Thyroid gland (tissue), 4 donors: ENCODE results near the gene MANEAL. TPM values are rescaled to one million over a fixed set of nuclear protein-coding genes. Genes with fewer than 3 reads are reported as not detected.

Experiments
- DNase-seq, 2 donors: peaks; one replicate each; pipeline ENCODE4 v3.0.0-alpha.2; 2019
- H3K27ac ChIP-seq, 3 donors: fragments of 200-600 bp; sonication (generic); 1 replicate in 2 of 3; 2 replicates in 1 of 3; pipeline ENCODE4 v1.5.1; 2016 to 2019; ENCODE audit warnings: mild to moderate bottlenecking in 1 of 3, moderate library complexity in 1 of 3
- H3K27me3 ChIP-seq: fragments of 200-600 bp; sonication (generic); one replicate; pipeline ENCODE4 v1.5.1; 2019
- H3K36me3 ChIP-seq, 2 donors: fragments of 200-600 bp; sonication (generic); one replicate each; pipeline ENCODE4 v1.5.1; 2016 to 2019
- H3K4me1 ChIP-seq, 2 donors: fragments of 200-600 bp; sonication (generic); one replicate each; pipeline ENCODE4 v1.5.1; 2017 to 2019
- H3K4me3 ChIP-seq, 3 donors: fragments of 200-600 bp; sonication (generic); replicated peaks in 1 of 3; 1 replicate in 2 of 3; 2 replicates in 1 of 3; pipeline ENCODE4 v1.5.1; 2016; ENCODE audit warnings: mild to moderate bottlenecking in 1 of 3
- H3K9me3 ChIP-seq: fragments of 200-600 bp; sonication (generic); one replicate; pipeline ENCODE4 v1.5.1; 2017
- POLR2A ChIP-seq, 2 donors: fragments of 450-650 bp; IDR thresholded peaks; one replicate each; pipeline ENCODE4 v1.6.1; 2017; ENCODE audit warnings: antibody characterized with exemption in 2 of 2, mild to moderate bottlenecking in 2 of 2, moderate library complexity in 1 of 2
- WGBS, 2 donors: methylation state at CpG; one replicate each; pipeline ENCODE4 v1.1.5; 2017; 5-methylcytosine and 5-hydroxymethylcytosine counted together
- intact Hi-C: fragments of 100-400 bp; cut with DNase I; formaldehyde crosslinking; loops from one replicate; pipeline ENCODE4 v1.15.1; 2023
- total RNA-seq, 4 donors: library from RNA; depleted of rRNA; stranded (reverse); fragments of >200 nt; gene quantifications; one replicate each; pipeline ENCODE4 v1.2.3, GENCODE V29; 2016
- TF ChIP-seq, protein P1 (sequence below), 6 experiments: fragments of 200-600 bp in 3 of 6; fragments of 450-650 bp in 3 of 6; sonication (generic) in 3 of 6; IDR thresholded peaks; one replicate each; pipeline ENCODE4 v1.5.1; 2016 to 2019; ENCODE audit warnings: antibody characterized with exemption in 6 of 6, mild to moderate bottlenecking in 2 of 6, inconsistent platforms in 1 of 6, moderate library complexity in 1 of 6

The MANEAL gene
- total RNA-seq, 4 donors from 2014 or later = 2.6 to 4.3 (median 3.5) TPM

DNA sequence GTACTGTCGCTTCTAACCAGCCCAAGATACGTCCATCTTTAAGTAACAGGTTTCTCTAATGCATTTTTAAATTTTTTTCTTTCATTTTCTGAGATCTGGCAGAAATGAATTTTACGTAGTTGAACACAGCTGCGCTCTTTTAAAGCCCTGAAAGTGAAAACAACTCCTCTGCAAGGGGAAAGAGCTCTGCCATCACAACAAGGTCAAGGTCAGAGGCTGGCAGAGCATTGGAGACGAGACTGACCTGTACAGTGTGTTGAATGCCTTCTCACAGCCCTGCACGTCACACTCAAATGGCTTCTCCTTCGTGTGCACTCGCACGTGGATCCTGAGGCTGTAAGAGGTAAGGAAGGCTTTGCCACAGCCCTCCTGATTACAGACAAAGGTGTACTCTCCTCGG is 46.0 kb downstream of the MANEAL start:
- no peak for DNase-seq
- intact Hi-C loops = no loop called here
- TF ChIP-seq, protein P1, sequence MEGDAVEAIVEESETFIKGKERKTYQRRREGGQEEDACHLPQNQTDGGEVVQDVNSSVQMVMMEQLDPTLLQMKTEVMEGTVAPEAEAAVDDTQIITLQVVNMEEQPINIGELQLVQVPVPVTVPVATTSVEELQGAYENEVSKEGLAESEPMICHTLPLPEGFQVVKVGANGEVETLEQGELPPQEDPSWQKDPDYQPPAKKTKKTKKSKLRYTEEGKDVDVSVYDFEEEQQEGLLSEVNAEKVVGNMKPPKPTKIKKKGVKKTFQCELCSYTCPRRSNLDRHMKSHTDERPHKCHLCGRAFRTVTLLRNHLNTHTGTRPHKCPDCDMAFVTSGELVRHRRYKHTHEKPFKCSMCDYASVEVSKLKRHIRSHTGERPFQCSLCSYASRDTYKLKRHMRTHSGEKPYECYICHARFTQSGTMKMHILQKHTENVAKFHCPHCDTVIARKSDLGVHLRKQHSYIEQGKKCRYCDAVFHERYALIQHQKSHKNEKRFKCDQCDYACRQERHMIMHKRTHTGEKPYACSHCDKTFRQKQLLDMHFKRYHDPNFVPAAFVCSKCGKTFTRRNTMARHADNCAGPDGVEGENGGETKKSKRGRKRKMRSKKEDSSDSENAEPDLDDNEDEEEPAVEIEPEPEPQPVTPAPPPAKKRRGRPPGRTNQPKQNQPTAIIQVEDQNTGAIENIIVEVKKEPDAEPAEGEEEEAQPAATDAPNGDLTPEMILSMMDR (IDR thresholded peaks at IDR 0.05) = no peak
- no peak for TF ChIP-seq POLR2A (IDR thresholded peaks at IDR 0.05)
- Histone ChIP-seq H3K27ac (no peak overlapping the region), H3K4me3 (no peak overlapping the region), H3K4me1 (no peaks in the 10 kb centered on the region), H3K27me3 (no peaks in the 10 kb centered on the region), H3K9me3 (no peaks in the 10 kb centered on the region), H3K36me3 (peaks cover 32 to 38% of the 10 kb centered on the region in 2 donors)
- 94 to 97% methylated on average over 10 of the region's 10 CpGs for WGBS, 2 donors

DNA sequence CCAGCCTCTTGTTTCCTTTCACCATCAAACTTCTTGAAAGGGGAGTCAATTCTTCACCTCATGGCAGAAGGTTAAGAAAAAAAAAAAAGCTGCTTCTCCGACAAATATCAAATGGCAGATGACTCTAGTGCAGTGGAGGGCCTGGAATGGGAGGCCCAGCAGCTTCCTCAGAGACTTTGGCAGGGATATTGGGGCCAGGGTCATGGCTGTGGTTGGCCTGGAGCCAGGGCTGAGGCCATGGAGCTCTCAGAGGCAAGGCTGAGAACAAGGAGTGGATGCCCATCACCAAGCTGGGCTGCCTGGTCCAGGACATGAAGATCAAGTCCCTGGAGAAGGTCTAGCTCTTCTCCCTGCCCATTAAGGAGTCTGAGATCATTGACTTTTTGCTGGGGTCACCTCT is 47.1 kb downstream of the MANEAL start:
- no peak for DNase-seq
- H3K4me3 ChIP-seq = no peak overlapping the region
- intact Hi-C loops = no loop called here

DNA sequence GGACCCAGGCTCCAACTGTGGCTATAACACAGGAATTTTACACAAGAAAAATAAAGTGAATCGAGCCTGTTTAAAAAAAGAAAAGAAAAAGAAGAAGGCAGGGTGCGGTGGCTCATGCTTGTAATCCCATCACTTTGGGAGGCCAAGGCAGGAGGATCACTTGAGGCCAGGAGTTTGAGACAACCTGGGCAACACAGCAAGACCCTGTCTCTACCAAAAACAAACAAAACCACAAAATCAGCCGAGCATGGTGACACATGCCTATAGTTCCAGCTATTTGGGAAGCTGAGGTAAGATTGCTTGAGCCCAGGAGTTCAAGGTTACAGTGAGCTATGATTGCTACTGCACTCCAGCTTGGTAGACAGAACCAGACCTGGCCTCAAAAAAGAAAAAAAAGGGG is 48.0 kb downstream of the MANEAL start:
- no peak for DNase-seq
- 87 to 90% methylated on average over 3 of the region's 3 CpGs for WGBS, 2 donors
- no peaks in the 10 kb centered on the region for H3K27me3 ChIP-seq
- H3K9me3 ChIP-seq = no peaks in the 10 kb centered on the region
- intact Hi-C loops = no loop called here
- peaks cover 21 to 29% of the 10 kb centered on the region in 2 donors for H3K36me3 ChIP-seq
- peaks cover 0 to 4% of the 10 kb centered on the region in 2 donors for H3K4me1 ChIP-seq
- no peak overlapping the region for H3K27ac ChIP-seq
- TF ChIP-seq, protein P1 (IDR thresholded peaks at IDR 0.05) = no peak
- no peak for TF ChIP-seq POLR2A (IDR thresholded peaks at IDR 0.05)
- no peak overlapping the region for H3K4me3 ChIP-seq

More for the DNA sequence above, 47.1 kb downstream of the MANEAL start:
- WGBS, 2 donors = 78 to 88% methylated on average over 1 of the region's 1 CpG
- TF ChIP-seq, protein P1 (IDR thresholded peaks at IDR 0.05) = no peak
- no peak overlapping the region for H3K27ac ChIP-seq
- H3K4me1 ChIP-seq = peaks cover 0 to 4% of the 10 kb centered on the region in 2 donors
- H3K36me3 ChIP-seq = peaks cover 24 to 29% of the 10 kb centered on the region in 2 donors
- H3K27me3 ChIP-seq = no peaks in the 10 kb centered on the region
- no peaks in the 10 kb centered on the region for H3K9me3 ChIP-seq

DNA sequence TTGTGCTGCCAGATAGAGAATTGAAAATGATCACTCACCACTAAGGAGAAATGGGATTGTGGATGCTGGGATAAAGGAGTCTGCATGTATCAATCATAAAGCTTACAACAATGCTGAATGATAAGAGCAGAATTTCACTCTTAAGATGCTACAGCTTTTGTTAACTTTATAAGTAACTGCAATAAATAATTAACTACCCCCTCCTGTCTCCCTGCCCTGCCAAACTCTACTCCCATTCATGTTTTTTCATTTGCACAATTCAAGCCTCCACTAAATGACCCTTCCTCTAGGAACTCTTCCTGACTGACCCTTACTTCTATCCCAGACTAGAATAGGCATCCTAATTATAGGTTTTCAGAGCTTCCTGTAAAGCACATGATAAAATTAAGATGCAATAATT is 50.9 kb downstream of the MANEAL start:
- no peaks in the 10 kb centered on the region for H3K27me3 ChIP-seq
- H3K9me3 ChIP-seq = no peaks in the 10 kb centered on the region
- DNase-seq = no peak
- H3K4me1 ChIP-seq = peaks cover 0 to 4% of the 10 kb centered on the region in 2 donors
- intact Hi-C loops = no loop called here
- peaks cover 3% of the 10 kb centered on the region in 2 donors for H3K36me3 ChIP-seq
- no peak overlapping the region for H3K4me3 ChIP-seq
- no peak overlapping the region for H3K27ac ChIP-seq
- no peak for TF ChIP-seq POLR2A (IDR thresholded peaks at IDR 0.05)
- TF ChIP-seq, protein P1 (IDR thresholded peaks at IDR 0.05) = no peak

DNA sequence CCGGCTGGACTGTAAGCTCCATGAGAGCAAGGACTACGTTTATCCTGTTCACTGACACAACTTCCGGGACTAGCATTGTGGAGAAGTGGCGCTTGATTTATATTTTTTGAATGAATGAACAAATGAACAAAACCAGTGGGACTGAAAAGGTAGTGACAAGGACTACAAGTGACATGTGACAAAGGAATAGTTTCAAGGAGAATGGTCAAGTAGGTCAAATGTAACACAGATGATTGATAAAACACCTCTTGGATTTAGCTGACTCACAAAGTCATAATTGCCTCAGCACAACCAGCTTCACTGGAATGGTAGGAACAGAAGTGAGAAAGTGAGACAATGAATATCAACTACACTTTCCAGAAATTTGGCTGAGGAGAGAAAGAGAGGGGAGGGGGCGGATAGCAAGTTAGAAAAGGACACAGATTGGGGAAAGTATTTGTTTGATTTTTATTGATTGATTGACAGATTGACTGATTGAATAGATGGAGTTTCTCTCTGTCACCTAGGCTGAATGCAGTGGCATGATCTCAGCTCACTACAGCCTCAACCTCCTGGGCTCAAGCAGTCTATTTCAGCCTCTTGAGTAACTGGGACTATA is 51.5 kb downstream of the MANEAL start:
- intact Hi-C loops = no loop called here

More for the DNA sequence above, 51.5 kb downstream of the MANEAL start:
- Histone ChIP-seq H3K4me3 (no peak overlapping the region), H3K36me3 (no peaks in the 10 kb centered on the region), H3K27me3 (no peaks in the 10 kb centered on the region), H3K9me3 (no peaks in the 10 kb centered on the region), H3K27ac (no peak overlapping the region), H3K4me1 (peaks cover 0 to 4% of the 10 kb centered on the region in 2 donors)
- TF ChIP-seq, protein P1 (IDR thresholded peaks at IDR 0.05) = no peak
- WGBS, 2 donors = 91 to 93% methylated on average over 5 of the region's 5 CpGs
- no peak for DNase-seq
